NCI-H526 (cell line): ENCODE results near the gene LYZL1.
"Not testable (repeated sequence)": the region's sequence is repeated elsewhere in the genome, so short reads cannot be mapped to it uniquely, and the experiment has no call there.

Experiments used
- DNase-seq, 2 experiments: peaks; one replicate each; lab custom pipeline; 2025; lab: John Stamatoyannopoulos, UW

Gene LYZL1

DNA sequence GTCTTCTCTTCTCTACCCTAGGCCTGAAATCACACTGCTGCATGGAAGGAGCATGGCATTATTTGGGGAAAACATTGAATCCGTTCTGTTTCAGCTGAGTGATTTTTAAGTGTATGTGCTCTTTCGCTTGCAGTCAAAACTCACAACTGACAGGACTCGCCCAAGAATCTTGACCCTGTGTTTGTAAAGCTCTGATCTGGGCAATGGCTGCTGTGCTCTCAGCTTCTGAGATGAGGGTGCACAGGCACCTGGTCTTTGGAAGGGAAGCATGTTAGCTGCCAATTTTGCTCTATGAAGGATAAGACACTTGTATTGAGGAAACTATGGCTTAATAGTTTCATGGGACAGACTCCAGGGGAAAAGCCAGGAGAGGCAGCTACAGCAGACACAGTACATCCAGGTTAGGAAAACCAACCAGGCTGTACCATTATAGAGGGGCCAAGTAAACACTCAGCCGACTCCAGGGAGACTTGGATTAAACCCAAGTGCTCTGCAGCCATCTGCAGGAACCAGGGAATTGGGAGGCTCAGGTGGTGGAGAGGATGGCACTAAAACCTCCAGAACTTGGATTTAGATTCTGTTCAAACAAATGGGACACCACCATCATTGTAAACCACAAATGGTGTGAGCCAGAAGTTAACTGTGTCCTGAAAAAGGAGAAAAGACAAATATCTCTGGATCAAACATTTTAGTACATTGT lies 43.3 kb downstream of the LYZL1 start:
- no peak for DNase-seq

DNA sequence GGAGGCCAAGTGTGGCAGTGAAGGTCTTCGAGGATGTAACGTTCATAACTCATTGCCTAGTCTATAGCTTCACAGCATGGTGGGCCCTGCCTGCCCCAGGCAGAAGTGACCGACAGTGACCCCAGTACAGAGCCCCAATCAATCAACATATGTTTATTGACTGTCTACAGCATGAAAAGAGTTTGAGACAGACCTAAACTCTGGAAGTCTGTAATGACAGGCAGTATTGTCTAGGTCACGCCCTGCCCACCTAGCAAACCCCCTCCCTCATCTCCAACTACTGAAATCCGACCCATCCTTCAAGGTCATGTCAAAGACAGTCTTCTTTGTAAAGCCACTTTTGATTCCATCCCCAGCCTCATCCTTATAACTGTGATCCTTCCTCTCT lies 43.9 kb downstream of the LYZL1 start:
- DNase-seq, result no peak

DNA sequence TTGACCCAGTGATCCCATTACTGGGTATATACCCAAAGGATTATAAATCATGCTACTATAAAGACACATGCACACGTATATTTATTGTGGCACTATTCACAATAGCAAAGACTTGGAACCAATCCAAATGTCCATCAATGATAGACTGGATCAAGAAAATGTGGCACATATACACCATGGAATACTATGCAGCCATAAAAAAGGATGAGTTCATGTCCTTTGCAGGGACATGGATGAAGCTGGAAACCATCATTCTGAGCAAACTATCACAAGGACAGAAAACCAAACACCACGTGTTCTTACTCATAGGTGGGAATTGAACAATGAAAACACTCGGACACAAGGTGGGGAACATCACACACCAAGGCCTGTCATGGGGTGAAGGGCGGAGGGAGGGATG lies 48.7 kb downstream of the LYZL1 start:
- not testable (repeated sequence) for DNase-seq

DNA sequence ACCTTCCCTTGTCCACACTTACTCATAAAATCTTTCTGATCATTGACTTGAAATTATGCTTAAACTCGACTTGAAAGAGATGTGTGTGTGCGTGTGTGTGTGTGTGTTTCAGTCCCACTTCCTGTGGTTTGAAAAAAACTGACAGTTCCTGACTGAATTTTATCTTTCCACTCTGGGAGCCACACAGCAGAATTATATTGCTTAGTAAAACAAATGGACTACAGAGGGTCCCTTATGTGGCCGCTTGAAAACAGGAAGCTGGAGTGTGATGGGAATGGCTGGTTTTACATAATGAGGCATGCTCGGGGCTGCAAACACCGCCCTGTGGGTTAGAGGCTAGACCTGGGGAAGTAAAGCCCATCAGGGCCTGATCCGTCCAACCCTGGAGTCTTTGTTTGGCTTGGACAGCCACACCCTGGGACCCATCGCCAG lies 54.8 kb downstream of the LYZL1 start:
- no peak for DNase-seq

DNA sequence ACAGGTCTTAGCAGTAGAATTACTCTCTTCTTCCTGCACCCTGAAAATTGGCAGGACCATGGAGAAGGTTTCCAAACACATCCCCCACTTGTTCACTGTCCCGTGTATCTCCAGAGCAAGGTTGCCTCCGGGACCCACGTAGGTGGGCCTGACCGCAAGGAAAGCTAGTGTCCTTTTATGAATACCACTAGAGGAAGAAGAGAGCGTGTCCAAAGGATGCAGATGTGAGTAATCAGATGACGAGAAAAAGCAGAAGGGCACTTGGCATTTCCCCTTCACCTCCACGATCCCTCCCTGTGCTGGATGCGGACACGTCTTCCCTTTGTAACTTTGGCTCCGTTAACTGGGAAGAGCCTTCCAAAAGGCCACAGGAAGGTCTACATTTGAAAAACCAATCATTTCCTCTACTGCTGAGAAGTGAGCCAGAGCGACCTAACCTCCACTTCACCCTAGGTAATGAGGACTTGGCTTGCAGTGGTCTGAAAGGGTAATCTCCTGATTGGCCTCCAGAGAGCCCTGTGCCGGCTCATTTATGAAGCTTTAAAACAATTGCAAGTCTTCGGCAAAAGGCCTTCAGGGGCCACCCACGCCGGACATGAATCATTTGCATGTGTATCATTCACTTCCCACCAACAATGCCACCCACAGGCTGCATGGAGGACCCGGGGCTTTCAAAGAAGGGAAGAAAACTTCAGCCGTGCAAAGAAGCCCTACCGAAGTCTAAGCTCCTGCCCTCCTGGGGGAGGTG lies 55.4 kb downstream of the LYZL1 start:
- no peak for DNase-seq

DNA sequence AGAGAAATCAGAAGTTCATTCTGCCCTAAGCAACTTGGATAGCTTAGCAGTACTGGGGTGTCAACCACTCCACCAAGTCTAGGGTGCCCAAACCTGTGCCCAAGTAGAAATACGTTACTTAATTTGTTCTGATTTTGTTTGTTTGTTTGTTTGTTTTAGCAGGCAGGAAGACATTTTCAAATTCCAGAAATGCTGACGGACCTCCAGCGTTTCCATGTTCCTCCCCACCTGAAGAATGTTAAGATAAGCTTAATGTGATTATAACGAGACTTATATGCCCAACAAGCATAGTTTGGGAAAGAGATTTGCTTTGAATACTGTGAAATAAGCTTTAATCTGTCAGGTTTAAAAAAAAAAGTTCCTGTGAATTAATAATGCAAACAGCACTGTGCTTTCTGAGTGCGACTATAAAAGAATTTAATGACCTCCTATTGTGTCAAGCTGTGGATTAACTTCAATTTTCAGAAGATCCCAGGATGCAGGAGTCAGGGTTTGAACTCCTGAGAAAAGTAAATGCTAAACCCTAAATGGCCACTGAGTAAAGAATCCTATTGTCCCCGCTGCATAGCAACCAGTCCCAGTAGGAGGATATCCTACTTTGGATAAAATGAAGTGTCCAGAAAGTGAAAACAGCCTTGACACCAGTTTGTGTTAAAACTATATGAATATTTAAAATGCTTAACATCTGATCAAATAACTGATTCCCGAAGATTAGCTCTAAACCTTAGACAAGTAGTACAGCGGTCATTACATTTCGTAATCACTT lies 56.5 kb downstream of the LYZL1 start:
- no peak for DNase-seq

DNA sequence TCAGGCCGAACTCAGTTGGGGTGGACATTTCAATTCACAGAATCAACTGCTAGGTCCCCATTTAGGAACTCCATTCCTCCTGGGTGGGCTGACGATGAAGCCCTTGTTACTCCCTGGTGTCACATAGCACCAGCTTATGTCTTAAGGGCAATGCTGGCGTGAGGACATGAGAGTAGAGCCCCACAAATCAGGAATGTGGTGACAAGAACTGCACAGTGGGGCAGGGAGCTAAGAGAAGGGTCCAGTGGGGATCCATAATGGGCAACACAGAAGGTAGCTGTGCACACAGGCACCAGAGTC lies 57.0 kb downstream of the LYZL1 start:
- DNase-seq, result no peak

DNA sequence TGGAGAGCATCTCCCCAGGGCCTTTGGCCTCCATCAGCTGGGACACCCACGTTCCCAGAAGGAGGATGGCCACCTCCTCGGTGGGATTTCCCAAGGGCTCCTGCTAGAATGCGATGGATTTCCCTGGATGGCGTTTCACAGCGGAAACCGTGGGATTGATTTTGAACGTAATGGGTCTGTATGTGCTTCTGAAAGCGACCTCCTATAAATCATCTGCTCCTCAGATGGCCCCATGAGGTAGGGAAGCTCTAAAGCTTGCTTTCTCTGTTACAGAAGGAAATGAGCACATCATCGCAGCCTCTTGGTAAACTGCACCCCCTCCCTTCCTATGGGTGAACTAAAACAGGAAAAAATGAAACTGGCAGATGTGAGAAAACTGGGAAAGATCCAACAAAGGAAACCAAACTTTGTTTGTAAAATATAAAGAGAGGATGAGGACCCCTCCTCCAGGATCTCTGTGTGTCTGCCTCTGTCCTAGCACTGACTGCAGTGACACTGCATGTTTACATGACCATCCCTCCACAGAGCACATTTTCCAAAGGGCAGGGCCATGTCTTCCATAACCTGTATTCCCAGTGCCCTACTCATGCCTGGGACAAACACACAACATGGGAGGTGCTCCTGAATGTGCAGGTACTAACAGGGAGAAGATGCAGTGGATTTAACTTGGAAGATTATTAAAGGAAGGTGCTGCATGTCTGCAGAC lies 57.6 kb downstream of the LYZL1 start:
- no peak for DNase-seq

DNA sequence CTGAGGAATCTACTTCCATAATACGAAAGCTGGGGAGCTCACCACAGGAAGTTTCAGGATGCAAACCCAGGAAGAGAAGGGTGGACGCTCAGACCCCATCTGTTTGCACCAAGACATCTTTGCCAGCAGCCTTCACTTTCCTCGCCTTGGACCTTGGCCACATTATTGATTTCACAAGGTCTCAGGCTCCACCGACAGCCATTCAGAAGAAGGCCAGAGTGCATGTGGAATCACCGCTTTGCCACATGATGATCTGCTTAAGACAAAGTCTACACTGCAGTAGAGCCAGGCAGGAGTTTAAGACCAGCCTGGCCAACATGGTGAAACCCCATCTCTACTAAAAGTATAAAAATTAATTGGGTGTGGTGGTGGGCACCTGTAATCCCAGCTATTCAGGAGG lies 60.0 kb downstream of the LYZL1 start:
- DNase-seq, result no peak

DNA sequence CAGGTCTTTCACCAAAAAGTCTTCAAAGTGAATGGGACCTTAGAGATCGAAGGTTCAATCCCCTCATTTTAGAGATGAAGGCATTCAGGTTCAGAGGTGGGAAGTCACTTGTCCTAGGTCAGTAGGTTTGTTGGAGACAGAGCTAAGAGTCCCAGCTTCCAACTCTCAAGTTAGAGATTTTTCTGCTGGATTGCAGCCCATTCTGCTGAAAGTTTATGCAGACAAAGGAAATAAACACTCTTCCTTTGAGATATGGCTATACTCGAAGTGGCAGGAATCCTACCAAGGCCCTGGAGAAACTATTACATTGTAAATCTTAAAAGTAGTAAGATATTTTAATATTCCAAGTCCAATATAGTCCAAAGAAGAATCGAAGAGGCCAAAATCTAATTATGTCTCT lies 64.4 kb downstream of the LYZL1 start:
- no peak for DNase-seq

DNA sequence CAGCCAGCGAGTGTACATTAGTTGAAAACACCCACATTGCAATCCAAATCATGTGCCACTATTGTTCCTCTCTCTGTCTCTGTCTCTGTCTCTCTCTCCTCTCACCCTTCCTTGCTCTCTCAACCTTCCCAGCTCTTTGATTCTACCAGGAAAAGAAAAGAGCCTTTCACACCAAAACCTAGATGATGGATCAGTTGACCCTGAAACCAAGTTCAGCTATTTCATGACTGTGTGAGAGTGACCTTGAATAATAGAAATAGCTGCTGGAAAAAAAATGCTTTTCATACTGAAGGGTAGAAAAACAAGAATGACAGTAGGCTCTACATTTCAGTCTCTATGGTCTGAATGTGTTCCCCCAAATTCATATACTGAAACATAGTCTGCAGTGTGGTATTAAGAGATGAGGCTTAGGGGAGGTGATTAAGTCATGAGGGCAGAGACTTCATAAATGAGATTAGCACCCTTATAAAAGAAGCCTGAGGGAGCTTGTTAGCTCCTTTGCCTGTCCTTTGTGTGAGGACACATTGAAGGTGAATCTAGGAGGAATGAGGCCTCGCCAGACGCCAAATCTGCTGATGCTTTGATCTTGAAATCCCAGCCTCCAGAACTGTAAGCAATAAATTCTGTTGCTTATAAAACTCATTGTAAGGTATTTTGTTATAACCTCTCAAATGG lies 65.2 kb downstream of the LYZL1 start:
- no peak for DNase-seq

DNA sequence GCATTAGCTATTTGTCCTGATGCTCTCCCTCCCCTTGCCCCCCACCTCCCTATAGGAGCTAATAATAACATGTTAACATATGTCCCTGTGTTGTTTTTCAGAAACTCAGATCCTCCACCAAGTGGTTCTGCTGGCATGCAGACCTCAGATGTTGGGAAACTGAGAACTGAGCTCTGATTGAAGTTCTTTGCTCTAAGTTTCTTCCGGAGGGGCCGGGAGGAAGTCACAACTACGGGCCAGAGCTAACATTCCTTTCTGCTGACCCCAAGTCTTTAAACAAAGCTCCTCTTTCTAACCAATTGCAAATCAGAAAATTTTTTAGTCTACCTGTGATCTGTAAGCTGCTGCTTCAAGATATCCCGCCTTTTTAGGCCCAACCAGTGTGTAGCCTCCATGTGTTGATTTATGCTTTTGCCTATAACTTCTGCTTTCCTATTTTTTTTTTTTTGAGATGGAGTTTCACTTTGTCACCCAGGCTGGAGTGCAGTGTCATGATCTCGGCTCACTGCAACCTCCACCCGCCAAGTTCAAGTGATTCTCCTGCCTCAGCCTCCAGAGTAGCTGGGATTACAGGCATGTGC lies 66.6 kb downstream of the LYZL1 start:
- DNase-seq, result no peak

DNA sequence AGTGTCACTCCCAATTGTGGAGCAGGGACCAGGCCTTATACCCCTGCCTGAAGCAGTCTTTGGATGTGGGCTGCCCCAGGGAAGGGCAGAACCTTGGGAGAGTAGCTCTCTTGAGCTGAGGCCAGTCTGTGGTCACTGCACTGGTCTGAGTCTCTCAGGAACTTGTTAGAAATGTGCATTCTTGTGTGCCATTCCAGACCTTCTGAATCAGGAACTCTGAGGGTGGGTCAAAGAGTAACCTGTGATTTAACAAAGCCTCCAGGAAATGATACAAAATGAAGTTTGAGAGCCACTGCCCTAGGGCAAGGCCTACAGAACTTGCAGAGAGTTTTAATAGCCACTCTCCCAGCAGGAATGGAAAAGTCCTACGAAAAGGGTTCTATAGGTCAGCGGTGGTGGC lies 68.1 kb downstream of the LYZL1 start:
- DNase-seq, result no peak

DNA sequence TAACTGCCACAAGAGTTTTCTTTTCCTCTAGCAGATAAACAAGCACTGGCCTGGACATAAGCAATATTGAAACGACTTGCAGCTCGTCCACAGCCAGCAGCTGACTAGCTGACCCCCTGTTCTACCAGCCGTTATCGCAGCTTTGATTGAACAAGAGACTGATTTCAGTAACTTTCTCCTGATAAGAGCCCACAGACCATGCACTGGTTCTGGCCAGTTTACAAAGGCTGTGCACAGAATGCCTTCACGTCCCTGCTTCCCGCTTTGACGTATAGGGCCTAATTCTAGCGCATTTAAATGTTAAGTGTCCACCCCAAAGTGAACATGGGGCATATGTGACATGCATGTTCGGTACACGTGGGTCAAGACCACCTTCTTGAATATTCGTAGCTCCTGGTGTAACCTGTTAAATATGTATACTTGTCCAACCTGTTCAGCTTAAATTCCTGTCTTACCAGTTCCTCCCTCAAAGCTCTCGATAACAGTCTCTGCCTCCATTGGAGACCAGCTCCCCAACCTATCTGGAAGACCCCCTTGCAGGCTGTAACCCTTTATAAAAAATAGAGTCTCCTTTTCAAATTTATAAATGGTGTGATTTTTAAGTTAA lies 69.2 kb downstream of the LYZL1 start:
- DNase-seq, result no peak

DNA sequence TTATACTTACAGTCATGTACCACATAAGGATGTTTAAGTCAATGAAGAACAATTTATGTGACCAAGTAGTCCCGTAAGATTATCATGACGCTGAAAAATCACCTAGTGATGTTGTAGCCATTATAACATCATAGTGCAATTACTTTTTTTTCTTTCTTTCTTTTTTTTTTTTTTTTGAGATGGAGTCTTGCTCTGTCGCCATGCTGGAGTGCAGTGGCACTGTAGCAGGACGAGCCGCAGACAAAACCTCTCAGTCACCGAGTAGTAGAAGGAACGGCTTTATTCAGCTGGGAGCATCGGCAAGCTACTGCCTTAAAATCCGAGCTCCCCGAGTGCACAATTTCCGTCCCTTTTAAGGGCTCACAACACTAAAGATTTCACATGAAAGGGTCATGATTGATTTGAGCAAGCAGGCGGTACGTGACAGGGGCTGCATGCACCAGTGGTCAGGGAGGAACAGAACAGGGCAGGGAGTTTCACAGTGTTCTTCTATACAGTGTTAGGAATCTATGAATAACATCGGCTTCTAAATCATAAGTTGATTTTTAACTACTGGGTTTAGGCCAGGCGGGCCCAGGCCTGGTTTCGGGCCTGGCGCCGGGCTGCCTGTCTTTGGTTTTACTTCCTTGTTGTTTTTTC lies 71.5 kb downstream of the LYZL1 start:
- DNase-seq, result not testable (repeated sequence)
